GM10266 (cell line): ENCODE results near the gene TGDS.
"Not testable (repeated sequence)": the region's sequence is repeated elsewhere in the genome, so short reads cannot be mapped to it uniquely, and the experiment has no call there.

Experiments used
- DNase-seq: peaks from one replicate; pipeline ENCODE4 v3.0.0; 2012; ENCODE audit errors: extremely low spot score
- CTCF ChIP-seq: IDR thresholded peaks from 2 replicates; pipeline ENCODE4 v1.5.1; 2012; ENCODE audit warnings: mild to moderate bottlenecking, low read depth; ENCODE audit not compliant: control insufficient read depth, insufficient read depth; ENCODE audit errors: missing control alignments

TGDS gene

GRCh38 chr13:94537740-94538630 is 58.0 kb downstream of the TGDS start:
- no peak for DNase-seq
- no peak for TF ChIP-seq CTCF

- no peak for TF ChIP-seq CTCF
- DNase-seq = no peak
Measured at GRCh38 chr13:94535775-94536174, 60.2 kb downstream of the TGDS start.

- no peak for TF ChIP-seq CTCF
Measured at GRCh38 chr13:94535231-94535630, 60.7 kb downstream of the TGDS start.

GRCh38 chr13:94534166-94534565 is 61.8 kb downstream of the TGDS start:
- no peak for TF ChIP-seq CTCF
- DNase-seq = no peak

More at GRCh38 chr13:94535231-94535630, 60.7 kb downstream of the TGDS start:
- no peak for DNase-seq

GRCh38 chr13:94532278-94532677 is 63.7 kb downstream of the TGDS start:
- DNase-seq = not testable (repeated sequence)

GRCh38 chr13:94526956-94527355 is 69.0 kb downstream of the TGDS start:
- DNase-seq = not testable (repeated sequence)

- DNase-seq = no peak
- TF ChIP-seq CTCF = no peak
Measured at GRCh38 chr13:94525781-94526180, 70.2 kb downstream of the TGDS start.

- no peak for DNase-seq
- TF ChIP-seq CTCF = no peak
Measured at GRCh38 chr13:94524407-94524806, 71.5 kb downstream of the TGDS start.
